Sciatic nerve (tissue), 2 donors: Measurements from ENCODE around the gene MTX3. TPM values are rescaled to one million over a fixed set of nuclear protein-coding genes. Genes with fewer than 3 reads are reported as not detected.

Source experiments
- ATAC-seq: fragments of 200-7000 bp; cut with Tn5 transposase; one replicate; pipeline ENCODE4 v1.9.1; 2020; ENCODE audit warnings: mild to moderate bottlenecking, moderate library complexity
- DNase-seq: peaks from one replicate; pipeline ENCODE4 v3.0.0-alpha.2; 2020; ENCODE audit warnings: low spot score
- intact Hi-C: fragments of 100-400 bp; cut with DNase I; formaldehyde crosslinking; loops from one replicate; pipeline ENCODE4 v1.14.2; 2022
- total RNA-seq: library from RNA; stranded (reverse); fragmentation: NEBNext Ultra II Directional; extraction: Animal tissue kit (Norgen Biotek cat#: 25700); gene quantifications from one replicate; pipeline ENCODE4 v1.2.1, GENCODE V29; 2021
- donor health status: DM: no; HTN: no; CAD: no.
- donor health status: DM: no; HTN: no; CAD: no.

The MTX3 gene
- total RNA-seq, 1 donor from 2014 or later, result 20.7 TPM

DNA sequence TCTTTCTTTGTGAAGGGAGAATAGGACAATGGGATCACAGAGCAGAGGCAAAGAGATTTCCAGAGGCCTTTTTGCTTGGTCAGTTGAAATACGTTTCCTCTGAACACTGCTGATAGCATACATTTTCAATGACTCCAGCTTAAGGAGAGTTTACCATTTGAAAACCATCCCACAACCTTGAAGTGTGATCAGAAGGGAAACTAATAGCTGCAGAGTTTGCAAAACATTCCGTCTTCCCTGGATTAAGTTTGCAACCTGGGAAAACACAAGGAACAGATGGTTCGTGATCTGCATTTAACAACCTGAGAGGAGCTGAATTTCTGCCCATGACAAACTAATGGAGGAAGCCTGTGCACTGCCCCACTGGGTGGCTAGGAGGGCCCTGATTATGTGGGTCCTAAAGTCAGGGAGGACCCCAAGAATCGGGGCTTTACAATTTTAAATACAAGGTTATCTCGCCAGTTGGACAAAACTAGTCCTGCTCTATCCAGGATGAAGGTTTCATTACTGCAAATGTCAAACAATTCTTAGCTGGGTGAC, 35.6 kb downstream of the MTX3 start:
- no peak for DNase-seq
- intact Hi-C loops, result no loop called here
- ATAC-seq, result no peak

DNA sequence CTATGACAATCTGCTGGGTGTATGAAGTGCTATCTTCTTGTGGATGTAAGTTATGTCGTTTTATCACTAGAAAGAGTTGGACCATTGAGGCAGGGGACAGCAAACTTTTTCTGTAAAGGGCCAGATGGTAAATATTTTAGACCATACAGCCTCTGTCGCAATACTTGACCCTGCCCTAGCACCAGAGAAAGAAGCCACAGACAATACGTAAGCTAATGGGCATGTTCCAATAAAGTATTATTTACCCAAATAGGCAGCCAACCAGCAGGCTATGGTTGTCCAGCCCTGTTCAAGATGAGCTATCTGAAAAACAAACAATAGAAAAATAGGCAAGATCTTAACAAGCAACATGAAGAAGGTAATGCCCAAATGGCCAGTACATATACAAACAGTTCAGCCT, 36.4 kb downstream of the MTX3 start:
- intact Hi-C loops, result no loop called here
- no peak for DNase-seq
- no peak for ATAC-seq

DNA sequence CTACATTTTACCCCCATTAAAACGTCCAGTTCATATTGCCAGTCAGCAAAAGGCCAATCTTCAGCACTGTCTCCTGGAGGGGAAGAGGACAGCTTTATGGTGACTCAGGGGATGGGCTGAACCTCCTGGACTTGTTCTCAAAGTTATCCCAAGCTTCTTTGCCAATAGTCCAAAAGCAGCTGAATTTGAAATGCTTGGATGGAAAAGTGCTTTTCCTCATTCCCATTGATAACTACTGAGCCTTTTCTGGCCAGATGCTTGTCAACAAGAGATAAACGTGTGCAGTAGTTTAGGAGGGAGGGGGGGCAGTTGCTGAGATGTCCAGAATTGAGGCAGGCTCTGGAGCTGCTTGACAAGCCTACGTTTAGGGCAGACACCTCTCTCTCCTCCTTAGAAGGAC, 43.5 kb downstream of the MTX3 start:
- no peak for ATAC-seq
- intact Hi-C loops, result no loop called here
- DNase-seq, result no peak

DNA sequence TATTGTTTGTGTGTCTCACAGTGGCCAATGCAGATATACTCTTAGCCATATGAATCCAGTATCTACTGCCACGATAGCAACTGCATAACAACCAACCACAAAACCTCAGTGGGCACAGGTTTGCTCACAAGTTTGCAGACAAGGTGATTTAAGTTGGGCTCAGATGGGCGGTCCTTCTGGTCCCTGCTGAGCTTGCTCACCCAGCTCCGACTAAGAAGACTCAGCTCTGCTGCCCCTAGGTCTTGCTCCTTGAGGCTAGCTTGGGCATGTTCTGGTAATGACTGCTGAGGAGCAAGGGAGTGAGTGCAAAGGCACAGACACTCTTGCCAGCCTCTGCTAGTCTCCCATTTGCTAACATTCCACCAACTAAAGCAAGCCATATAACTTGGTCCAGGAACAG, 52.6 kb downstream of the MTX3 start:
- no peak for ATAC-seq
- intact Hi-C loops, result no loop called here
- DNase-seq, result no peak

DNA sequence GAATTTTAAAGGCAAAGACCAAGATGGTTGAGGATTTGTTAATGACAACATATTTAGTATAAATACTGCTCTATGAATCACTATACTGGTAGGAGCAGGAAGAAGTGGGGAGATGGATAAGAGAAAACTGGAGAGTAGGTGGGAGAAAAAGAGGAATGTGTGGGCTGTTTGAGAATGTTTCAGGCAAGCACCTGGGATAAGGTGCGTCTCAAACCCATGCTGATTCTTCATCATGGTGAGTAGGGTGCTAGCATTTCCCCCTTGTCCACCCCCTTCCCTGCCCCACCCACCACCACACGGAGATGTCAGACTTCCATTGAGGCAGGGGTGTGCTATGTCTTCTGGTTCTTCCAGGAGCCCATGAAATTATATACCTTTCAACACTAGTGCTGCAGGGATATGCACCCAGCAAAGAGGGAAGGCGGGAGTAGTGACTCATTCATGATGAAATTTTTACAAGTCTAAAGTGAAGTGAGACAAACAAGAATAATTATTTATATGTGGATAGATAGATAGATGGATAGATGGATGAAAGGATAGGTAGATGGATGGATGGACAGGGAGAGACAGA, 54.3 kb downstream of the MTX3 start:
- DNase-seq (no peak), ATAC-seq (no peak)
- intact Hi-C loops, result no loop called here

DNA sequence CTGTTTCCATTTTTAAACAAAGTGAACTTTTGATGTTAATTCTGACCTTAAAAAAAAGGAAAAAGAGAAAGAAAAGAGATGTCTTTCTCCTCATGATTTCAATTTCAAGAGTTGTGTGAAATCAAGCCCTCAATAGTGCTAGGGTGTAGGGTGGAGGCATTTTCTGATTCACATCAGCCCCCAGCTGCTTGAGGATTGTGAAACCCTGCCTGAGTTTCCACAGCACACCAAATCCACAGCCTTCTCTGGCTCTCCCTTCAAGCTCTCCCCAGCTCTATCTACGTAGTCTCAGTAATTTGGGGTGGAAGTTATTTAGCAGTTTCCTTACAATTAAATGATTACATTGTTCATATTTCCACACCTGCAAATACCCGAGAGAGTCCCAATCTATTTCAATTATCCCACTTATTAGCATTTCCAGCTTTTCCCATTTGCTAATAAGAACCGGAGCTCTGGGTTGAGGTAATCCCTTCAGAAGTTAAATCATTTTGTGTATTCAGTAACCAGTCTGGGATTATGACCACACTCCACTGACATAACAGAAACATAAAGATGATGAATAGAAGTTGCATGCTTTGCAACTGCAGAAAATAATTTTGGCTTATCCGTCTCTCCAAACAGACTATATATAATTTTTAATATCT, 54.9 kb downstream of the MTX3 start:
- intact Hi-C loops, result no loop called here
- peak; percentile 84 for ATAC-seq
- no peak for DNase-seq

DNA sequence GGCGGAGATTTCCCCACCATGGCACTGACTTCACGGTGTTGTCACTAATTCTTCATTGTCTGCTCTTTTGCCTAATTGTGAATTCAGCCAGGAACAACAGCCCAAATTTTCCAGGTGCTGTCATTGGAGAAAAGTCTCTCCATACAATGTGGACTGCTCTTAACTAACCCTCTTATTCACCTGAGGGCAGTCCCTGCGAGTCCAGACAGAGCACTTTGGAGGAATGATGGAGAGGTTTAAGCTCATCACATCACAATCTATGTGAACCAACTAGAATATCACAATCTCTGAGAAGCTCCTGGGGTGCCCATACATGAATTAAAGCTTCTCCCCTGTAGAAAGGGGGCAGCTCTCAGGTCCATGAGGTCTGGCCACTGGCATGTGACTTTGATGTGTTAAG, 56.4 kb downstream of the MTX3 start:
- DNase-seq (no peak), ATAC-seq (no peak)
- intact Hi-C loops, result no loop called here

DNA sequence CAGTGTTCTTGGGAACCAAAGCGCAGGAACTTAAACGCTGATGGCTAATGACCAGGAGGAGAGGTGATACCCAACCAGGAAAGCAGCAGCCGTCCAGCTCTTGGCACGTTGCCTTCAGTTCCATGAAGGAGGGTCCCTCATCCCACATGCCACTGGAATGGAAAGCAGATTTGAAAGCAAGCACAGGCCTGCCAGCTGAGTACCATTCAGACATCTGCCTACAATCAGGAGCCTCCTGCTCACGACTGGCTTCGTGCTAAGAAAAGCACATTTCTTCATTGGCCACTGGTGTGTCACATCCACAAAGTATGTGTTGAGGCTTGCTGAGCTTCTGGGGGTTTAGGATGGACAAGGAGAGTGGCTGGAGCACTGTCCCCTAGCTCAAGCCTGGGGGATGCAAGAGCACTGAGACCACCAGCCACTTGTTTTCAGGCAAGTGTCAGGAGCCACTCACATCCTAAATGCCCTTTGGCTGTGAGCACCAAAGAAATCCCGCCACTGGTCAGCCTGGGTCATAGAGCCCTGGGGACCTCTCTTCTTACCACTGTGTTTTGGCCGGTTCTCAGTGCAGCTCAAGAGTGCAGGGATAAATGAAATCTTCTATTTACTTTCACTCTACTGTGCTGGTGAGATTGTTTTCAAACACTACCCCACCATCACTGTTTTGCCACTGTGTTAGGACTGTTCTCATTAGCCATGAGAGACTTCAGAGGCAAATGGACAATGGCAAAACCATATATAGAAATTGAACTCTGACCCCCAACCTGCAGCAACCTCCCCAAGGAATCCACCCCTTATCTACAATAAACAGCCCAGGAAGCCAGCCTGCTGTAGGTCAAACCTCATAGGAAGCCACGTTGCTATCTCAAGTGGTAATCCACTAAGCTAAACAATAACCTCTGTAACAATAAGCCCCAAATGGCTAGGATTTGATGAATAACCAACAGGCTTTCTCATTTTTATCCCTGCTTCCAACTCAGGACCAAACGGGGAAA, 58.3 kb downstream of the MTX3 start:
- peak; percentile 87 for ATAC-seq
- peak; percentile 62 for DNase-seq
- intact Hi-C loops, result no loop called here

DNA sequence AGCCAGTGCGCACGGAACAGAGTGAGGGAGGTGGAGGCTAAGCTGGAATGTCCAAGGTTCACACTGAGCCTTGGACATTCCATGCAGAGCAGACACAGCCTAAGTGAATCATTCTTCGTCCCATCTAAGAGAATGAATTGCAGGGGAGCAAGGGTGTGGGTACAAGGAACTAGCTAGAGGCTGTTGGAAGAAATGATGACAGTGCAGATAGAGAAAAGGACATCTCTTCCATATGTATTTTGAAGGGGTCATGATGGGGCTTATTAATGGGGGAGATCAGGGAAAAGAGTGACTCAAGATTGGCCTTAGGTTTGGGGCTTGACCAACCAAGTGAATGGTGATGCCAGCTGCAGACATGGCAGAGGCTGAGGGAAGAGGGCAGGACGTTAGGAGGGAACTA, 59.2 kb downstream of the MTX3 start:
- no peak for ATAC-seq
- intact Hi-C loops, result no loop called here
- no peak for DNase-seq

DNA sequence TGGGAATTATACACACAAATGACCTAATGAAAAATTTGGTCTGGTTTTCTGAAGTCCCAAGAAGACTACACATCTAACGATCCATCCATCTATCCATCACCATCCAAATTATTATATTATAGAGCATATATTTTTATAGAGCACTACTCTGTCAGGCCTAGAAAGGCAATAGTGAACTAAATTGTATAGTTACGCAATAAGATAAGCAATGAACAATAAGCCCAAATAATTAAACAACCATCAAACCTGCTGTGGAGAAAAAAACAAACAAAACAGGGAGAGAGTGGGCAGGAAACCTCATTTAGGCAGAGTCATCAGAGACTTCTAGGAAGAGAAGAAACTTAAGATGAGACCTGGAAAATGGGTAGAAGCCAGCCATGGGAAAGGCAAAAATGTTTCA, 59.7 kb downstream of the MTX3 start:
- no peak for ATAC-seq

DNA sequence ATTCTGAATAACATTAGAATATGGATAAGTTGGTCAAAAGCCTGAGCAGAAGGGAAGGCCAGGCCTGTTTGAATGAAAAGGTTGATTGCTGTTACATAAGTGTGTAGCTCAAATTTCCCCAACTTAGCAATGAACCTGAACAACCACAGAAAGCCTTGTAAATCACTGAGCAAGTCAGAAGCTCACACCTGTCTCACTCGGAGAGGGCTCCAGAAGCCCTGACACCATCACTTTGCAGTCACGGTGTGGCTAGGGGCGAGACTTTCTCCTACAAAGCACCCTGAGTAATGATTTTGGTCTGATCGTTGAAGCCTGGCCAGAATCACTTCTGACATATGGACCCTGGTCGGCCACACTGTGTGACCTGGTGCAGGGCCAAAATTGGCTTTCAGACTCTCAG, 62.0 kb downstream of the MTX3 start:
- intact Hi-C loops, result no loop called here
- DNase-seq (no peak), ATAC-seq (no peak)

More for the DNA sequence above, 59.7 kb downstream of the MTX3 start:
- intact Hi-C loops, result no loop called here
- DNase-seq, result no peak

Other genes with a start within 250 kb of the MTX3 start
- gene THBS4, start 44.1 kb upstream of the MTX3 start, total RNA-seq, result 111 TPM